GM12872 (cell line): Measurements from ENCODE around the gene CCDC88C.

Experiments
- CTCF ChIP-seq: IDR thresholded peaks from 3 replicates; pipeline ENCODE4 v1.5.1; 2011; ENCODE audit warnings: low read depth, mild to moderate bottlenecking, low read length, moderate library complexity; ENCODE audit not compliant: insufficient read depth

Gene CCDC88C

DNA sequence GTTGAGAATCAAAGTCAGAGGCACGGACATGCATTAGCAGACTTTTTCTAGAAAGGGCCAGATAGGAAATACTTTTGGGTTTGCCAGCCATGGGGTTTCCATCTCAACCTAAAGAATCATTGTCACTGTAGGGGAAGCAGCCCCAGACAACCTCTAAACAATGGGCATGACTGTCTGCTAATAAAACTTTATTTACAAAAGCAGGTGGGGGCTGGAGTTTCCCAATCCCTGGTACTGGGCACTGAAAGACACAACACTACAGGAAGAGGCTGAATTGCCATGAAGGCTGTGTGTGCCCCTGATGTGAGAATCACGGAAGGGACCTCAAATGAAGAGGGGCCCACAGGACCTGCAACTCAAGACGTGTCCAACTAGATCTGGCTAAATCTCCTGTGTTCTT lies 111.1 kb downstream of the CCDC88C start:
- TF ChIP-seq CTCF, result no peak

- no peak for TF ChIP-seq CTCF
Observed at GRCh38 chr14:91305650-91306431, 111.8 kb downstream of the CCDC88C start.

DNA sequence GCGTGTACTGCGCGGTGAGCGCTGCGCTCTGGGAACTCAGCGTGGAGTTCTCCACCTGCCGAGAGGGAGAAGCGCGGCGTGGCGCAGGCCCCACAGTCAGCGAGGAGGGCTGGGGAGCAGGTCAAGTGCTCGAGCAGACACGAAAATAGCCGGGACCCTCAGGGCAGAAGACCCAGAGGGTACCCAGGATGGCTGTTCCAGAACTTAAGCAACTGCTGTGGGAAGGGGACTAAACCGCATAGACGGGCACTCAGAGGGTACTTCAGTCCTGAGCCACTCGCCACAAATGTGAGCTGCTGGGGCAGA lies 113.7 kb downstream of the CCDC88C start:
- no peak for TF ChIP-seq CTCF

DNA sequence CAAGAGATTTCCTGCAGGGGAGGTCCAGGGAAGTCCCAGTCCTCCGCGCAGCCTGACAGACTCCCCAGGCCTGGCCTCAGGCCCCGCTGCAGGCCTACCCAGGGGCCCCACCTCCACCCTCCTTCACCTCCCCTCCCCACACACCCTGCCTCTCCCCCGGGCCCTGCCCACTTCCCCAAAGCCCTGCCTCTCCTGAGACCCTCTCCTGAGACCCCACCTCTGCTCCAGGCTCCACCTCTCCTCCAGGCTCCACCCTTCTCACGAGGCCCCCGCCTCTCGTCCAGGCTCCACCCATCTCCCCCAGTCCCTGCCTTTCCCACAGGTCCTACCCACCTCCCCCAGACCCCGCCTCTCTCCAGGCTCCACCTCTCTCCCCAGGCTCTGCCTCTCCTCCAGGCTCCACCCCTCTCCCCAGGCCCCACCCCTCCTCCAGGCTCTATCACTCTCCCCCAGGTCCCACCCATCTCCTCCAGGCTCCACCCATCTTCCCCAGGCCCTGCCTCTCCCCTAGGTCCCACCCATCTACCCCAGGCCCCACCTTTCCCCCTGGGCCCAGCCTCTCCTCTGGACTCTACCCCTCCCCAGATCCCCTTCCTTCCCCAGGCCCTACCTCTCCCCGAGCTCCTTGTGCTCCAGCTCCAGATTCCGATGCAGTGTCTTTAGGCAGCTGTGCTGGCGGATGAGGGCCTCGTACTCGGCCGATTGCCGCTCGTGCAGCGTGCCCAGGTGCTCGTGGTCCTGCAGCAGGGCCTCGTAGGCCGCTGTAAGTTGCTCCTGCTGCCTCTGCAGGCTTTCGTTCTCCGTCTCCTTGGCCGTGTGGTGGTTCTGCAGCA lies 114.3 kb downstream of the CCDC88C start:
- no peak for TF ChIP-seq CTCF

DNA sequence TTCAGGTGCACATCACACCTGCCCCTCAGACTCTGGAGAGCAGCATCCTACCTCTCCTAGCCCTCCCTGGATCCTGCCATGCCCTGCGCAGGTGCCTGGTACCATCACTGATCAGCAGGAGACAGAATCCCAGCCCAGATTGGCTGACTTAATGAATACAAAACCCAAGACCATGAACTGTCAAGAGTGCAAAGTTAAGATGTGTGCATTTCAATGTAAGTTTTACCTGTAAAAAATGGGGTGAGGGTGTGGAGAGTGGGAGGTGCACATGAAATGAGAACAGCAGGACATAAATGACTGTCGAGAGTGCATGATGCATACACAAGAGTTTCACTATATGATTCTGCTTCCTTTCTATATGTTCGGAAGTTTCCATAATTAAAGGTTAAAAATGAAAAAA lies 115.2 kb downstream of the CCDC88C start:
- TF ChIP-seq CTCF, result no peak

DNA sequence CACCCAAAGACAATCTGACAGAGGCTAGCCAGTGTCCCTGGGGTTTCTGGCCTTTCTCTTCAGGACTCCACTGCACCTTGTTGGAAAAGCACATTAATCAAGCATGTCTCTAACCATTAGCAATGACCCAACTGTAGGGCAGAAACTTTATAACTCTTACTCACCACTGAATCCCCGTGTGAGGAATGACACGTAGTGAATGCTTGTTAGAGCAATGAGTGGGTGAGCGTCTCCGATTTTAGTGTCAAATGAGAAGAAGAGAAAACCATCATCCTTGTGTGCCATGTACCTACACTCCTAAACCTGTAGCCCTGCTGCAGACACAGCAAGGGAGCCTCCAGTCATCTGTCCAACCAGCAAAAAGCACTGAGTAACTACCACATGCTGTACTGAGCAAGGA lies 116.7 kb downstream of the CCDC88C start:
- TF ChIP-seq CTCF, result no peak

GRCh38 chr14:91300283-91300895 lies 117.2 kb downstream of the CCDC88C start:
- TF ChIP-seq CTCF, result no peak
